Trophoblast cell (in vitro differentiated cells and primary cell): ENCODE data around the gene PHLPP1.

Source experiments
- DNase-seq, 2 donors: peaks; one replicate each; pipeline ENCODE4 v3.0.0-alpha.2; 2016
- H2AFZ ChIP-seq: 2 replicates; pipeline ENCODE4 v1.6.1; 2013; ENCODE audit warnings: low read length, moderate library complexity, mild to moderate bottlenecking; ENCODE audit not compliant: insufficient read depth, poor library complexity
- H2AK5ac ChIP-seq: 2 replicates; pipeline ENCODE4 v1.6.1; 2013; ENCODE audit warnings: mild to moderate bottlenecking, low read length
- H2BK120ac ChIP-seq: 2 replicates; pipeline ENCODE4 v1.6.1; 2013; ENCODE audit warnings: low read length, mild to moderate bottlenecking, moderate library complexity; ENCODE audit not compliant: insufficient read depth, poor library complexity
- H2BK12ac ChIP-seq: 2 replicates; pipeline ENCODE4 v1.6.1; 2013; ENCODE audit warnings: mild to moderate bottlenecking, low read length, moderate library complexity
- H2BK5ac ChIP-seq: 2 replicates; pipeline ENCODE4 v1.6.1; 2013; ENCODE audit warnings: low read length, low read depth, moderate library complexity, mild to moderate bottlenecking; ENCODE audit not compliant: poor library complexity
- H3K14ac ChIP-seq: 2 replicates; pipeline ENCODE4 v1.6.1; 2013; ENCODE audit warnings: mild to moderate bottlenecking, low read length
- H3K18ac ChIP-seq: 2 replicates; pipeline ENCODE4 v1.6.1; 2013; ENCODE audit warnings: mild to moderate bottlenecking, low read length
- H3K23ac ChIP-seq: 2 replicates; pipeline ENCODE4 v1.6.1; 2013; ENCODE audit warnings: low read length
- H3K27ac ChIP-seq: 2 replicates; pipeline ENCODE4 v1.5.1; 2013; ENCODE audit warnings: low read depth, mild to moderate bottlenecking, inconsistent platforms, low read length, moderate library complexity
- H3K27me3 ChIP-seq: 2 replicates; pipeline ENCODE4 v1.6.1; 2013; ENCODE audit warnings: inconsistent platforms, mild to moderate bottlenecking, low read length, moderate library complexity; ENCODE audit not compliant: insufficient read depth
- H3K36me3 ChIP-seq, 2 experiments: 1 replicate in 1 of 2; 2 replicates in 1 of 2; pipeline ENCODE4 v1.6.1; 2013; ENCODE audit warnings: low read length in 2 of 2, mild to moderate bottlenecking in 2 of 2, moderate library complexity in 1 of 2; ENCODE audit not compliant: insufficient read depth in 2 of 2, control insufficient read depth in 1 of 2
- H3K4ac ChIP-seq: 2 replicates; pipeline ENCODE4 v1.6.1; 2013; ENCODE audit warnings: low read depth, mild to moderate bottlenecking, low read length, moderate library complexity
- H3K4me1 ChIP-seq, 2 experiments: 1 replicate in 1 of 2; 2 replicates in 1 of 2; pipeline ENCODE4 v1.6.1; 2013; ENCODE audit warnings: low read length in 2 of 2, mild to moderate bottlenecking in 2 of 2, moderate library complexity in 1 of 2; ENCODE audit not compliant: insufficient read depth in 2 of 2, control insufficient read depth in 1 of 2
- H3K4me2 ChIP-seq: 2 replicates; pipeline ENCODE4 v1.6.1; 2013; ENCODE audit warnings: inconsistent platforms, mild to moderate bottlenecking, low read length, moderate library complexity
- H3K4me3 ChIP-seq: 2 replicates; pipeline ENCODE4 v1.5.1; 2013; ENCODE audit warnings: mild to moderate bottlenecking, low read depth, low read length, inconsistent platforms
- H3K79me1 ChIP-seq: one replicate; pipeline ENCODE4 v1.6.1; 2013; ENCODE audit warnings: low read length
- H3K79me2 ChIP-seq: 2 replicates; pipeline ENCODE4 v1.6.1; 2013; ENCODE audit warnings: low read length, mild to moderate bottlenecking; ENCODE audit not compliant: control insufficient read depth, insufficient read depth, poor library complexity
- H3K9ac ChIP-seq: 2 replicates; pipeline ENCODE4 v1.6.1; 2013; ENCODE audit warnings: mild to moderate bottlenecking, low read length
- H3K9me3 ChIP-seq: 2 replicates; pipeline ENCODE4 v1.6.1; 2013; ENCODE audit warnings: low read depth, mild to moderate bottlenecking, control low read depth, inconsistent platforms, low read length; ENCODE audit not compliant: insufficient read depth
- H4K12ac ChIP-seq: 2 replicates; pipeline ENCODE4 v1.6.1; 2013; ENCODE audit warnings: low read depth, mild to moderate bottlenecking, low read length, moderate library complexity
- H4K8ac ChIP-seq: 2 replicates; pipeline ENCODE4 v1.6.1; 2013; ENCODE audit warnings: low read depth, mild to moderate bottlenecking, low read length, moderate library complexity
- H4K91ac ChIP-seq: one replicate; pipeline ENCODE4 v1.6.1; 2013; ENCODE audit warnings: low read depth, mild to moderate bottlenecking, low read length, moderate library complexity
- WGBS: extraction: QIAGEN DNeasy Blood & Tissue Kit; methylation state at CpG from one replicate; pipeline ENCODE4 v1.1.7; 2013; ENCODE audit warnings: missing lambda C conversion rate; ENCODE audit not compliant: insufficient read length, insufficient coverage; ENCODE audit errors: extremely low coverage; 5-methylcytosine and 5-hydroxymethylcytosine counted together

The PHLPP1 gene

GRCh38 chr18:62717169-62717924 is 2.0 kb downstream of the PHLPP1 start:
- no peak overlapping the region for H2AFZ ChIP-seq
- H3K4me3 ChIP-seq: peak overlapping the region; percentile 99
- peak overlapping the region; percentile 20 for H3K27ac ChIP-seq
- H3K4me1 ChIP-seq: peaks cover 2% of the 10 kb centered on the region in 2 experiments
- H3K9ac ChIP-seq: peak overlapping the region; percentile 20
- H3K79me1 ChIP-seq: peaks cover 15% of the 10 kb centered on the region
- H3K9me3 ChIP-seq: peaks cover 2% of the 10 kb centered on the region
- H3K27me3 ChIP-seq: no peaks in the 10 kb centered on the region
- peak; percentile 92 to 94 for DNase-seq
- no peak overlapping the region for H4K91ac ChIP-seq
- peaks cover 11% of the 10 kb centered on the region for H3K79me2 ChIP-seq
- H3K36me3 ChIP-seq: no peaks in the 10 kb centered on the region
- no peak overlapping the region for H3K14ac ChIP-seq
- H2AK5ac ChIP-seq: no peak overlapping the region
- H2BK12ac ChIP-seq: no peak overlapping the region
- H4K12ac ChIP-seq: no peak overlapping the region
- H3K23ac ChIP-seq: no peak overlapping the region
- no peak overlapping the region for H4K8ac ChIP-seq
- H3K4ac ChIP-seq: no peak overlapping the region
- peak overlapping the region; percentile 37 for H3K18ac ChIP-seq
- H2BK5ac ChIP-seq: no peak overlapping the region
- whole genome bisulfite sequencing: no CpG with 5 or more reads among the region's 16 CpGs
- no peak overlapping the region for H2BK120ac ChIP-seq
- H3K4me2 ChIP-seq: peak overlapping the region; percentile 92

GRCh38 chr18:62717925-62718800 is 2.8 kb downstream of the PHLPP1 start:
- Histone ChIP-seq H2BK5ac (no peak overlapping the region), H3K4me1 (peaks cover 2% of the 10 kb centered on the region in 2 experiments), H2BK120ac (no peak overlapping the region), H3K9me3 (peaks cover 2% of the 10 kb centered on the region), H3K36me3 (no peaks in the 10 kb centered on the region), H4K12ac (no peak overlapping the region), H3K4me3 (no peak overlapping the region), H2AK5ac (no peak overlapping the region), H3K23ac (no peak overlapping the region), H3K27me3 (no peaks in the 10 kb centered on the region), H2BK12ac (no peak overlapping the region), H3K4me2 (peak overlapping the region; percentile 92), H3K79me1 (peaks cover 15% of the 10 kb centered on the region), H3K14ac (no peak overlapping the region), H3K79me2 (peaks cover 11% of the 10 kb centered on the region), H3K18ac (no peak overlapping the region), H3K27ac (no peak overlapping the region), H3K4ac (no peak overlapping the region), H4K91ac (no peak overlapping the region), H2AFZ (no peak overlapping the region), H4K8ac (no peak overlapping the region), H3K9ac (no peak overlapping the region)
- no peak for DNase-seq
- no CpG with 5 or more reads among the region's 7 CpGs for WGBS

GRCh38 chr18:62720048-62720447 is 4.7 kb downstream of the PHLPP1 start:
- H3K4me3 ChIP-seq: no peak overlapping the region
- no peak overlapping the region for H4K91ac ChIP-seq
- peaks cover 12% of the 10 kb centered on the region for H3K79me1 ChIP-seq
- no peak overlapping the region for H3K18ac ChIP-seq
- H4K8ac ChIP-seq: no peak overlapping the region
- H3K79me2 ChIP-seq: peaks cover 9% of the 10 kb centered on the region
- no peak overlapping the region for H3K14ac ChIP-seq
- H2BK5ac ChIP-seq: no peak overlapping the region
- H3K9ac ChIP-seq: no peak overlapping the region
- H2BK12ac ChIP-seq: no peak overlapping the region
- H3K4ac ChIP-seq: no peak overlapping the region
- no peak overlapping the region for H2AK5ac ChIP-seq
- no peaks in the 10 kb centered on the region for H3K27me3 ChIP-seq
- H3K23ac ChIP-seq: no peak overlapping the region
- H2AFZ ChIP-seq: no peak overlapping the region
- H3K4me2 ChIP-seq: no peak overlapping the region
- no peaks in the 10 kb centered on the region for H3K36me3 ChIP-seq
- H4K12ac ChIP-seq: no peak overlapping the region
- H3K27ac ChIP-seq: no peak overlapping the region
- no peaks in the 10 kb centered on the region for H3K4me1 ChIP-seq
- no peak for DNase-seq
- WGBS: no CpG with 5 or more reads among the region's 4 CpGs
- H2BK120ac ChIP-seq: no peak overlapping the region
- H3K9me3 ChIP-seq: no peaks in the 10 kb centered on the region

- no peaks in the 10 kb centered on the region for H3K36me3 ChIP-seq
- no peak overlapping the region for H2AFZ ChIP-seq
- H3K18ac ChIP-seq: no peak overlapping the region
- H4K8ac ChIP-seq: no peak overlapping the region
- peaks cover 7% of the 10 kb centered on the region for H3K79me1 ChIP-seq
- H3K79me2 ChIP-seq: peaks cover 6% of the 10 kb centered on the region
- H3K27me3 ChIP-seq: no peaks in the 10 kb centered on the region
- peak overlapping the region; percentile 48 for H3K4me2 ChIP-seq
- no peak overlapping the region for H3K14ac ChIP-seq
- no peaks in the 10 kb centered on the region for H3K4me1 ChIP-seq
- H3K23ac ChIP-seq: no peak overlapping the region
- H2AK5ac ChIP-seq: no peak overlapping the region
- peak overlapping the region; percentile 79 for H3K4ac ChIP-seq
- H2BK120ac ChIP-seq: no peak overlapping the region
- H4K12ac ChIP-seq: no peak overlapping the region
- no peak for DNase-seq
- H3K9ac ChIP-seq: no peak overlapping the region
- no peak overlapping the region for H3K27ac ChIP-seq
- H3K9me3 ChIP-seq: no peaks in the 10 kb centered on the region
- no peak overlapping the region for H2BK12ac ChIP-seq
- no CpG with 5 or more reads among the region's 12 CpGs for WGBS
- H2BK5ac ChIP-seq: no peak overlapping the region
- H3K4me3 ChIP-seq: no peak overlapping the region
- no peak overlapping the region for H4K91ac ChIP-seq
These were observed 5.6 kb downstream of the PHLPP1 start for GRCh38 chr18:62720766-62721613.
